T1000 (cell line): Measurements from ENCODE around the gene MAML3.

ENCODE experiments used
- DNase-seq: peaks from one replicate; lab custom pipeline; 2025; ENCODE audit warnings: mixed read lengths; lab: John Stamatoyannopoulos, UW

MAML3 gene

DNA sequence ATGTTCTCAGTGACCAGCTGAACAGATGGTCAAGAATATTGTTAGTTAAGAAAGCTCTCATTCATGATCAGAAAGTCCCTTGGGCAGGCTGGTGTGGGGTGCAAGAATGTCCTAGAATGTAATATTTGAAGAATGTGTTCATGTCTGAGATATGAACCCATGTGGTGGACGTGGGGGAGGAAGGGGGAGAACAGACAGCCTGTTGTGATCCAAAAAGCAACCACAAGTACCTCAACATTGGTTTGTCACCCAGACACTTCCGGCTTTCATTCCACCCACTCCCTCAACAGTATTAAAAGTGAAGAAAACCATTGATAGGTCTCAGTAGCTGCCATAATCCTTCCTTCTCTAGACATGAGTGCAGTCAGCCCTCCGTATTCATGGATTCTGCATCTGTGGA is 82.2 kb downstream of the MAML3 start:
- DNase-seq: no peak

DNA sequence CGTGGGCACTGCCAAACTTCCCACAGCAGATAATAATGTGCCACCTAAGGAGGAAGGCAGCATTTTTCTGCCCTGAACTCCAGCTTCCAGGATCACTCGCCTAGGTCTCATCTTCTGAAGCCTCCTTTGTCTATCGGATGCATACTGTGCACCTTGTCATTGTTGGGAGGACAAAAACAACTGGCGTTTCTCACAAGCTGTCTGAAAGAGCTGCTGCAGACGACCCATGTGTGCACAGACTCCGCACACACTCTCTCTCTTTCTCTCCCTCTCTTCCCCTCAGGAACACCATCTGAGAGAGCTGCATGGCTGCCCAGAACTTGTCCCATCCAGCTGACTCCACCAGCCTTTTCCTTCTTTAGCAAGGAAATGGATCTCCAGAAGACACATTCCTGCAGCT is 83.0 kb downstream of the MAML3 start:
- DNase-seq: no peak

GRCh38 chr4:140070366-140070765 is 83.6 kb downstream of the MAML3 start:
- no peak for DNase-seq

- DNase-seq: no peak
Measured at GRCh38 chr4:140069066-140069465, 84.9 kb downstream of the MAML3 start.

DNA sequence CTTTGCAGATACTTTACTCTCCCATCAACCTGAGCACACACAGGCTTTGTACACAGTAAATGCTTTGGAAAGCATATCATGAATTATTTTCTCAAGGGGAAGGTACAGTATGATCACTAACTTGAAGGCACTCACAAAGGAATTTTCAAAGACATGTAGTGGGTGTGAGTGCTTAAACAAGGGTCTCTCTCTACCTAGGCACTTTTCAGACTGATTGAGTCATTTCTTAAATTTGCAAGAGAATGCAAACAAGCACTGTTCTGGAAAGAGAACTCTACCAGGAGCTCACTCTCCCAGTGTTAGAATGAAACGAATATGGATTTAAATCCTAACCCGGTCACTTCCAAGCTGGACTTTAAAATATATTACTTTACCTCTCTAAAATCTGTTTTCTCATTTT is 85.7 kb downstream of the MAML3 start:
- DNase-seq: no peak

DNA sequence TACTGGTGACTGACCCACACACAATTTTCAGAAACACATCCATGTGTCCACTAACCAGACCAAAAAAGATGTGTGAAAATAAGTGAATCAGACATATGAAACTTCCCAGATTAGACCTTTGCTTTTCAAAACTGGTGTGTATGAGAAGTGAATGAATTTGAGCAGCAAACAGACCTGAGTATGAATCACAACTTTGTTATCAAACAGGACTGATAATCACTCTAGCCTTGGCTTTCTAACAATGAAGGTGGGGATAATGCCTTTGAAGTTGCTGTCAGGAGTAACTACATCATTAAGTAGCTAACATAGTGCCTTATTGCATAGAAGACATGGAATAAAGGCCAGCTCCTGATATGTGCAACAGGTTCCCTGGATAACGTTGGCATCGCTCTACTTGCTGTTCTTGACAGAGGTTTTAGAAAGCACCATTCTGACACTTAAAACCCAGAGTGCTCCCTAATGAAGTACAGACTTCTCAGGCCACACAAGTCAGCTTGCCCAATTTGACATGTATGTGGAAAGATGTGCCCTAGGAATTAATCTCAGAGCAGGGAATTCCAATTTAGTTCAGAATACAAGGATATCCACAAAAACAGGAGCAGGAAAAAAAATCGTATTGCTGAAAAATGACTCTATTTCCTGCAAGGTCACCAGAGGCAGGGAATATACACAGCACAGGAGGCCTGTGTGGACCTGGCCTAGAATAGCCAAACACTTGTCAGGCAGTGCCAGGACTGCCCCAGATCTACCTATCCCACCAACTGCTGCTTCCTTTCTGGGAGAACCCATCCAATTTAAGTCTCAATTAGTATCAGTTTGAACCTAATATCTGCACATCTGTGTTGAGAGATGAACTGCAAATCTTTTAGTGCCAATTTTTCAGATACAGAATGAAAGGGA is 87.7 kb downstream of the MAML3 start:
- DNase-seq: no peak

GRCh38 chr4:140065393-140065792 is 88.6 kb downstream of the MAML3 start:
- no peak for DNase-seq

DNA sequence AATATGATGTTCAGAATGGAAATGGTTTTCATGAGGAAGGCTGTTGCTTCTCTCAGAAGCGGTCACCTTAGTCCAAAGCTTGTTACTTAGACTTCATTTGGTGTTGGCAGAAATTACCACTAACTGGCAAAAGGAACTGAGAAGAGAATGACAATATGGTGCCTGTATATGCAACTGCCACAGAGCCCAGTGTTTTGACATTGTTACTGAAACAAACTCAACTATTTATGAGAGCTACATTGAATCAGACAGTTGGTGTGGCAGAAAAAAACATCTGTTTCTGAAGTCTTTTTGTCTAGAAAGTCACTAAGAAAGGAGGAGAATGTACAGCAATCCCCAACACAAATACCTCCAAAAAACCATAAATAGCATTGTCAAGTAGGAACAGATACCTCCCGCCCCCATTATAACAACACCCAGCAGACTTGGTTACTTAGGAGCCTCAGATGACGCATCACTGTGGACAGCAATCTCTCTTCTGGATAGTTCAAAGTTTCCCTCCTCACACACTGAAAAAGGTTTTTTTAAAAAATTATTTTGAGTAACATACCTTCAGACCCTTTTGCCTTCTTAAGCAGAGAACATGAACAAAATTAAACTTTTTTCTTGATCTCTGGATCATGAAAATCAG is 92.2 kb downstream of the MAML3 start:
- no peak for DNase-seq

- DNase-seq: no peak
Measured at GRCh38 chr4:140061194-140061593, 92.8 kb downstream of the MAML3 start.

DNA sequence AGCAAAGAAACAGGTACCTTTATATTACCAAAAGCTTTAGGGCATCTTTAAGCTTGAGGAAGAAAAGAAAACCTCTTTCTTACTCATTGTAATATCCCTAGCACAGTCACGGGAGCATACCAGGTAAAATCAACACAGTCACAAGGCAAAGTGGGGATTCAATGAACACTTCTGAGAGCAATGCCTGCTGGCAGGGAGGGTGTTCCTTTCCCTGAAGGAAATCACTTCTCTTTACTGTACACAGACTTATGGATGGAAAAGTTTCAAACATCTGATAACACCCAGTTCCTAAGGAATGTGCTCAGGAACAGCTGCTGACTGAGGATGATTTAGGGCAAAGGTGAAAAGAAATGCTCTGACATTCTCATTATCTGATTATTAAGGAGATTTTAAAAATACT is 94.8 kb downstream of the MAML3 start:
- no peak for DNase-seq

GRCh38 chr4:140057701-140058100 is 96.3 kb downstream of the MAML3 start:
- no peak for DNase-seq

GRCh38 chr4:140056015-140056414 is 98.0 kb downstream of the MAML3 start:
- no peak for DNase-seq

DNA sequence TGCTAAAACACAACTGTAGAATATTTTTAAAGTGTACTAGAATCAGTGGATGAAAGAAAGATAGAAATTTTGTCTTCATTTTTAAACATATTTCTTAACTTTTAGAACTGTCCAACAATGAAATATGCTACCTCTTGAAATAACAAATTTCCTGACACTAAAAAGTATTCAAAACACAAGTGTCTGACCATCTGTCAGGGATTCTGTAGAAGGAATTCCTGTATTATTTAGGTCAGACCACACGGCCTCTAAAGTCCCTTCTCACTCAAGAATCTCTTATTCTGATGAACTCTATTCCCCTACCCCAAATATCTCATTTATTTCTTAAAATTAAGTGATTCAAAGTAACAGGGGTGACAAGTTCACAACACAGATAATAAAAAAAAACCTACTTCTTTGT is 99.1 kb downstream of the MAML3 start:
- no peak for DNase-seq

DNA sequence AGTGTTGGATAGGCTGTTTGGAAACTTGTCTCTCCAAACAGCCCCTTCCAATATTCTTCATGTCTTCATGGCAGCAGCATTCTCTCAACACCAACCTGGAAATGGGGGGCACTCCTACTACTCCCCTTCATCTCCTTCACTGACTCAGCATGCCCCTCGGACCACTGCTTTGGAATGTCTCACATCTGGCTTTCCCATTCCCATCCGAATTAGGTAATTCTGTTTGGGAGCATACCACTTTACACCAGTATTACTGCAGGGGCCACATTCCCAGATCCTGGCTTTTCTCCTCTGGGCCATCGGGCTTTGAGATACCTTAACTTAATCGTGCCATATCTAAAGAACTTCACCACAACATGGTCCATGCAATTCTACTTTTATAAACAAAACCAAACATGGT is 100.8 kb downstream of the MAML3 start:
- no peak for DNase-seq

DNA sequence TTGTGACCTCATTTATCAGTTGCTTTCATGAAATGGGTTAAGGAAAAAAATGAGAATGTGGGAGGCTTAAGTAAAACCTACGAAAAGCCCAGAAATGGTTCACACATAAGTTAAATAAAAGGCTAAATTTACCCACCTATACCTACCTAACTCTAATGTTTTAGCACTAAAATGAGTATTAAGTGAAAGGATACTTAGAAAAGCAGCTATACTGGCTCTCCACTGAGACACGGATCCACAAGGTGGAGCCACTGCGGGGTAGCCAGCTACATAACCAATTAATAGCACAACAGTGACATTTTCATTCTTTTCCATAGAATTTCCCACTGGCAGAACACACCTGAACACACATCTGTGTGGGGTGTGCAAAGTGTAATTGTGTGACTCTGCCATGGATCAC is 101.9 kb downstream of the MAML3 start:
- no peak for DNase-seq

DNA sequence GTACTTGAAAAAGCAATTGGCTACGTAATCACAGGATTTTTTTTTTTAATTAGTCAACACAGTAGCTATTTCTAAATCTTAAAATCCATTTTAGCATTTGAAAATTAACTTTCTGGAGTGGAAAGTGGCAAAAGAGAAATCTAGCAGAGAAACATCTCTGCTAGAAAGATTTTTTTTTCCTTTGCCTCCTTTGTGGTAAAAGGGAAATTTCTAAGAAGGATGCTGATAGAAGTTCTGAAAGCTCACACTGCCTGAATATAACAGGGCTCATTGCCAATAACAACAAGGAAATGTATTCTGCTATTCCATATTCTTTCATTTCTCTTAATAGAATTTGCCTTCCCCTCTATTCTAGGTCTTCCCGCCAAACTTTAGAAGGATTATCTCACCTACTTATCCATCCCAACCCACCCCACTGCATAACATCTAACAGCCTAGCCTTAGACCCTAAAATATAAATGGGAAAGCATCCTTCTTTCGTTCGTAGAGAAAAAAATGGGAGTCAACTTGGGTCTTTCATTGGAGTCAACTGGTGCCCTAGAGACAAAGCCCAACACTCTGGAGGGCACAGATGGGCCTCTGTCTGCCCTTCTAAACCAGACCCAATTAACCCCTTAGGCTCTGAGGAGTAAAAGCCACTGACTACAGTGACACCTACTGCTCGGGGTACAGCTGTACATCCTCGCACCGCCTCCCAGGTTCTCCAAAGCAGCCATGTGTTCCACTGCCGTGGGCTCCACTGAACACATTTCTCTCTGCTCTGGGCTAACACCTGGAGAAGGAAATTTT is 103.9 kb downstream of the MAML3 start:
- no peak for DNase-seq

DNA sequence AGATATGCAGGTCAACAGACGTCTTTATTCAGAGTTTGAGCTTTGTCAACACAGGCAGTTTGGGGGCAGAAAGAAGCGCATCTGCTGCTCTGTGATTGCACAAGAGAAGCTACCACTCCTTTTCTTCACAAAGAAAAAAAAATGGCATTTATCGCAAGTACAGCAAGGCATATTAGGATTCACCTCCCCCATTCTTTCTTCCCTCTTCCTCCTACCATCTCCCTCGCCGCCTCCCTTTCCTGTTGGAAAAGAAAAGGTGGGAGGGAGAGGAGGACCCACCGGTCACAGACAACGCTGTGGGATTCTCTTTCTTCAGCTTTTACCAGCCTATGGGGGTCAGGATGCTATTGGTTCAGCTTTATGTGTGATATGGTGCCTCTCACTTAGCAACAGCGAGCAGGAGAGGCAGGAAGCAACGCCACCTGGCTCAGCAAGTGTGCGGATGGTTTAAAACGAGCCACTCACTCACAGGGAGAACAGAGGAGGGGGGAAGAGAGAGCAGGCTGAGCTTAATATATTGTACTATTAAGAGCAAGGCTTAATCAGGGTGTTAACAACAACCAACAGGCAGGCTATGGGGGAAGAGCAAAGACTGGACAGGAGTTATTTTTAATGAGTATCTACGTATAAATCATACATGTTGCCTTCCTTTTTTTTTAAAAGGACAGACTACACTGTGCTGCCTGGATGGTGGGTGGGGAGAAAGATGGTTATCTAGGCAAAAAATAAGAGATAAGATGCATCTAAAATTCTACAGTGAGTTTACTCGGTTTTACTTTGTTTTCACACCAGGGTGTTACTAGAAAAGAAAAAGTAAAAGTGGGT is 104.7 kb downstream of the MAML3 start:
- DNase-seq: no peak

DNA sequence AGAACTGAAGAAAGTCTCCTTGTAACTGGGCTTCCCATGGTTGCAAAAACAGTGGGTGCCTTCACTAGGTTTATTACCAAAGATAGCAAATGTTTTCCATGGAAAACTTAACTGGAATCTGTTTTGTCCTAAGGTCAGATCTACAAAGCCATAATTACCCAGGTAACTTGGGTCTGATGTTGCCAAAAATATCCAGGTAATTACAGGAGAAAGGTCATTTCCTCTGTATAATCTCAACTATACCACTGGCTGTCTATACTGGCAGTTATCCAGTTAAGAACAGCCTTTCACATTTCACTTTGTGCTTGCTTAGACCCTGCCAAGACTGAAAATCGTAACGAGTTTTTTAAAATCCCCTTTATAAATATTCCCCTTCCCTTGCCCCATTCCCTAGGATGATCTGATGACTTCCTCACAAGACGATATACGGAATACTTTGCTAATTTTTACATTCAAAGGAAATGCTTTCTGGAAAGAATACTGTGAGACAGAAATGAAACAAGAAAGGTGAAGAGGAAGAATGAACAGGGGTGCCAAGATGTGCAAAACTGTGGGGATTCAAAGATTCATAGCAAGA is 105.5 kb downstream of the MAML3 start:
- DNase-seq: no peak

DNA sequence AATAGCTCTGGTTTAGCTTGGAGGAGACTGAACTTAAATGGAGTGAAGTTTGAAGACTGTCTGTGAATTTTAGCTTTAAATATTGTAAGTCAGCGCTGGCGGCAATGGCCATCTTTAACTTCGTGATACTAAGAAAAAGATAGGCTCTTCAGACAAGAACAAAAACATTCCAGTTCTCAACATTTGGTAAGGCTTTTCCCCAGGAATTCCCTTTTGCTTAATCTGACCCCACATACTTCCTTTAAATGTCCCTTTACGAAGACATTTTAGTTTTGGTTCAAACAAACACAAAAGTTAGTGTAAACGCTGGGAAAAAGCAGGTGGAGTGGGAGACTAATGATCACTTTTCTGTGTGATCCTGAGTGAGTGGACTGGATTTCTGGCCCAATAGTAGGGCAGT is 106.2 kb downstream of the MAML3 start:
- DNase-seq: no peak

DNA sequence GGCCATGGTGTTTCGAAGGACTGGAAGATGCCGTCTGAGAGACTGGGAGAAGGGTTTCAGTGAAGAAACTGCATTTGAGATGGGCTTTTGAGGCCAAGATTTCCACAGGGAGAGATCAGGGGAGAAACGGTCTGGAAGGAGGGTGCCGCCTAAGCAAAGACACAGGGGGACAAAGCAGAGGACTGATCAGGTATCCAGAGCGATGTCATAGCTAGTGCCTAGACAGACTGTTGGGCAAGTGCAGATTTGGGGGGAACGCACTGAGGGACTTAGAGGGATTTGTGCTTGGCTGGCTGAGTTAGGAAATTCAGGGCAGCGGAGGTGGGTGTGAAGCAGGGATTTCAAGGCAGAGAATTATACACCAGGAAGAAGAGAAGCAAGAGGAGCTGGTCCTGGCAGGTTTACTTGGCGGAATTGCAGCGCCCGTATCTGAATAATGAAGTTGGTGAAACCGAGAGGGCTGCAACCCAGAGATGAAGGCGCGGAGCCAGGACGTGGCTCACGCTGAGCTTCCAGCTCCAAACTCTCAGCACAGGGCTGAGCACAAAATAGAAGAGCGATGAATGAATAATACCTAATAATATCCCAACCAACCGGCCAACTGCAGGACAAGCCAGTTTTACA is 106.9 kb downstream of the MAML3 start:
- no peak for DNase-seq

GRCh38 chr4:140046543-140046942 is 107.4 kb downstream of the MAML3 start:
- no peak for DNase-seq
